B cell (primary cell): ENCODE data around the gene HTR1D.

Experiments used
- EZH2 ChIP-seq: IDR thresholded peaks from 2 replicates; pipeline ENCODE4 v1.6.1; 2012; ENCODE audit warnings: borderline replicate concordance, low read depth, mild to moderate bottlenecking, moderate library complexity, low read length; ENCODE audit not compliant: insufficient read depth, poor library complexity, severe bottlenecking
- TF ChIP-seq, protein P1 (sequence below): fragments of 200-600 bp; IDR thresholded peaks from one replicate; pipeline ENCODE4 v1.8.0; 2022; ENCODE audit warnings: antibody characterized with exemption, mild to moderate bottlenecking

DNA sequence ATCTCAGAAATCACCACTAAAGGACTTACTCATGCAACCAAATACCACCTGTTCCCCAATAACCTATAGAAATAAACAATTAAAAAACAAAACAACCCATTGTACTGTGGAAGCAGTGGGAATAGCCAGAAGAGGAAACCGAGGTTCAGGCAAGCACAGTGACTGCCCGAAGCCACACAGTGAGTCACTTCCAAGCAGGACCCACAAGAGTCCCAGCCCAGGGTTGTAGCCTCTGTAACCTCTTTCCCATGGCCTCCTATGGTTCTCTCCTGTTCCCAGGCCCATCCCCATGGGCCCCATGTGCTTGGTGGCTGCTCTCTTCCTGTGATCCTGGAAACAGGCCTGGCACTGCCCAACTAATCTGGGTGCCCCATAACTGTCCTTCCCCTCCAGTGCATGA is 29.0 kb upstream of the HTR1D start:
- TF ChIP-seq, protein P1, sequence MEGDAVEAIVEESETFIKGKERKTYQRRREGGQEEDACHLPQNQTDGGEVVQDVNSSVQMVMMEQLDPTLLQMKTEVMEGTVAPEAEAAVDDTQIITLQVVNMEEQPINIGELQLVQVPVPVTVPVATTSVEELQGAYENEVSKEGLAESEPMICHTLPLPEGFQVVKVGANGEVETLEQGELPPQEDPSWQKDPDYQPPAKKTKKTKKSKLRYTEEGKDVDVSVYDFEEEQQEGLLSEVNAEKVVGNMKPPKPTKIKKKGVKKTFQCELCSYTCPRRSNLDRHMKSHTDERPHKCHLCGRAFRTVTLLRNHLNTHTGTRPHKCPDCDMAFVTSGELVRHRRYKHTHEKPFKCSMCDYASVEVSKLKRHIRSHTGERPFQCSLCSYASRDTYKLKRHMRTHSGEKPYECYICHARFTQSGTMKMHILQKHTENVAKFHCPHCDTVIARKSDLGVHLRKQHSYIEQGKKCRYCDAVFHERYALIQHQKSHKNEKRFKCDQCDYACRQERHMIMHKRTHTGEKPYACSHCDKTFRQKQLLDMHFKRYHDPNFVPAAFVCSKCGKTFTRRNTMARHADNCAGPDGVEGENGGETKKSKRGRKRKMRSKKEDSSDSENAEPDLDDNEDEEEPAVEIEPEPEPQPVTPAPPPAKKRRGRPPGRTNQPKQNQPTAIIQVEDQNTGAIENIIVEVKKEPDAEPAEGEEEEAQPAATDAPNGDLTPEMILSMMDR = no peak
- no peak for TF ChIP-seq EZH2
